WTC11 (cell line): Measurements from ENCODE around the gene STK10.
"Not testable (repeated sequence)": the region's sequence is repeated elsewhere in the genome, so short reads cannot be mapped to it uniquely, and the experiment has no call there.

ENCODE experiments used
- GABPB1 ChIP-seq: sonication (generic); formaldehyde crosslinking; IDR thresholded peaks from 2 replicates; pipeline ENCODE4 v1.8.1; 2023; ENCODE audit warnings: mild to moderate bottlenecking, missing genetic modification reagents
- MYBL2 ChIP-seq: sonication (generic); formaldehyde crosslinking; IDR thresholded peaks from 2 replicates; pipeline ENCODE4 v1.8.1; 2023; ENCODE audit warnings: mild to moderate bottlenecking, moderate library complexity, missing genetic modification reagents
- ZNF317 ChIP-seq: sonication (generic); formaldehyde crosslinking; IDR thresholded peaks from 2 replicates; pipeline ENCODE4 v1.8.1; 2023; ENCODE audit warnings: low read depth, mild to moderate bottlenecking, moderate library complexity, missing genetic modification reagents, borderline replicate concordance
- TF ChIP-seq, protein P1 (sequence below): fragments of 200-600 bp; IDR thresholded peaks from 2 replicates; pipeline ENCODE4 v1.8.0; 2022; ENCODE audit warnings: antibody characterized with exemption
- TF ChIP-seq, protein P2 (sequence below): sonication (generic); formaldehyde crosslinking; IDR thresholded peaks from 2 replicates; pipeline ENCODE4 v1.8.1; 2023; ENCODE audit warnings: mild to moderate bottlenecking, missing genetic modification reagents, moderate library complexity

DNA sequence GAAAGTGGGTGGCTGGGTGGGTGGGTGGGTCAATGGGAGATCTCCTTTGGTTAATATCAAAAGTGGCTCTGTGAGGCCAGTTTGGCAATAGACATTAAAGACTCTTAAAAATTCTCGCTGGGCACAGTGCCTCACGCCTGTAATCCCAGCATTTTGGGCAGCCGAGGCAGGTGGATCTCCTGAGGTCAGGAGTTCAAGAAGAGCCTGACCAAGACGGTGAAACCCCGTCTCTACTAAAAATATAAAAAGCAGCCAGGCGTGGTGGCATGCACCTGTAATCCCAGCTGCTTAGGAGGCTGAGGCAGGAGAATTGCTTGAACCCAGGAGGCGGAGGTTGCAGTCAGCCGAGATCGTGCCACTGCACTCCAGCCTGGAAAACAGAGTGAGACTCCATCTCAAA, 32.9 kb downstream of the STK10 start:
- TF ChIP-seq, protein P1, sequence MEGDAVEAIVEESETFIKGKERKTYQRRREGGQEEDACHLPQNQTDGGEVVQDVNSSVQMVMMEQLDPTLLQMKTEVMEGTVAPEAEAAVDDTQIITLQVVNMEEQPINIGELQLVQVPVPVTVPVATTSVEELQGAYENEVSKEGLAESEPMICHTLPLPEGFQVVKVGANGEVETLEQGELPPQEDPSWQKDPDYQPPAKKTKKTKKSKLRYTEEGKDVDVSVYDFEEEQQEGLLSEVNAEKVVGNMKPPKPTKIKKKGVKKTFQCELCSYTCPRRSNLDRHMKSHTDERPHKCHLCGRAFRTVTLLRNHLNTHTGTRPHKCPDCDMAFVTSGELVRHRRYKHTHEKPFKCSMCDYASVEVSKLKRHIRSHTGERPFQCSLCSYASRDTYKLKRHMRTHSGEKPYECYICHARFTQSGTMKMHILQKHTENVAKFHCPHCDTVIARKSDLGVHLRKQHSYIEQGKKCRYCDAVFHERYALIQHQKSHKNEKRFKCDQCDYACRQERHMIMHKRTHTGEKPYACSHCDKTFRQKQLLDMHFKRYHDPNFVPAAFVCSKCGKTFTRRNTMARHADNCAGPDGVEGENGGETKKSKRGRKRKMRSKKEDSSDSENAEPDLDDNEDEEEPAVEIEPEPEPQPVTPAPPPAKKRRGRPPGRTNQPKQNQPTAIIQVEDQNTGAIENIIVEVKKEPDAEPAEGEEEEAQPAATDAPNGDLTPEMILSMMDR: not testable (repeated sequence)
- TF ChIP-seq, protein P2, sequence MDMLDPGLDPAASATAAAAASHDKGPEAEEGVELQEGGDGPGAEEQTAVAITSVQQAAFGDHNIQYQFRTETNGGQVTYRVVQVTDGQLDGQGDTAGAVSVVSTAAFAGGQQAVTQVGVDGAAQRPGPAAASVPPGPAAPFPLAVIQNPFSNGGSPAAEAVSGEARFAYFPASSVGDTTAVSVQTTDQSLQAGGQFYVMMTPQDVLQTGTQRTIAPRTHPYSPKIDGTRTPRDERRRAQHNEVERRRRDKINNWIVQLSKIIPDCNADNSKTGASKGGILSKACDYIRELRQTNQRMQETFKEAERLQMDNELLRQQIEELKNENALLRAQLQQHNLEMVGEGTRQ (CRISPR knock-in tag): not testable (repeated sequence)
- not testable (repeated sequence) for TF ChIP-seq GABPB1 (CRISPR knock-in tag); MYBL2; ZNF317 (CRISPR knock-in tag)
